ENCODE results near the gene DNAH5.
"Not testable (repeated sequence)": the region's sequence is repeated elsewhere in the genome, so short reads cannot be mapped to it uniquely, and the experiment has no call there.

The DNAH5 gene

GRCh38 chr5:13860146-13860545 lies 84.3 kb downstream of the DNAH5 start:
- in situ Hi-C loops (cut with HindIII; ENCODE audit: low sequenced_read_pairs), result no loop called here

- in situ Hi-C loops (cut with HindIII; ENCODE audit: low sequenced_read_pairs), result no loop called here
These were observed 85.0 kb downstream of the DNAH5 start for GRCh38 chr5:13859270-13860065.

- in situ Hi-C loops (cut with HindIII; ENCODE audit: low sequenced_read_pairs), result loop anchor here (5.0 kb wide), 1 partner anchor 69 kb away; no protein-coding TSS in a partner anchor
These were observed 101.2 kb downstream of the DNAH5 start for GRCh38 chr5:13843175-13843846.

GRCh38 chr5:13833440-13833839 lies 111.0 kb downstream of the DNAH5 start:
- in situ Hi-C loops (cut with HindIII; ENCODE audit: low sequenced_read_pairs), result no loop called here

- in situ Hi-C loops (cut with HindIII; ENCODE audit: low sequenced_read_pairs), result no loop called here
These were observed 113.1 kb downstream of the DNAH5 start for GRCh38 chr5:13831351-13831750.

- in situ Hi-C loops (cut with HindIII; ENCODE audit: low sequenced_read_pairs), result no loop called here
These were observed 114.0 kb downstream of the DNAH5 start for GRCh38 chr5:13830536-13830935.

- in situ Hi-C loops (cut with HindIII; ENCODE audit: low sequenced_read_pairs), result no loop called here
These were observed 123.1 kb downstream of the DNAH5 start for GRCh38 chr5:13821366-13821765.

GRCh38 chr5:13816126-13816525 lies 128.4 kb downstream of the DNAH5 start:
- in situ Hi-C loops (cut with HindIII; ENCODE audit: low sequenced_read_pairs), result no loop called here

GRCh38 chr5:13814301-13814700 lies 130.2 kb downstream of the DNAH5 start:
- in situ Hi-C loops (cut with HindIII; ENCODE audit: low sequenced_read_pairs), result no loop called here

GRCh38 chr5:13809921-13810320 lies 134.6 kb downstream of the DNAH5 start:
- in situ Hi-C loops (cut with HindIII; ENCODE audit: low sequenced_read_pairs), result no loop called here

- in situ Hi-C loops (cut with HindIII; ENCODE audit: low sequenced_read_pairs), result no loop called here
These were observed 140.2 kb downstream of the DNAH5 start for GRCh38 chr5:13804336-13804735.

GRCh38 chr5:13798569-13798968 lies 145.9 kb downstream of the DNAH5 start:
- in situ Hi-C loops (cut with HindIII; ENCODE audit: low sequenced_read_pairs), result not testable (repeated sequence)

- in situ Hi-C loops (cut with HindIII; ENCODE audit: low sequenced_read_pairs), result no loop called here
These were observed 158.6 kb downstream of the DNAH5 start for GRCh38 chr5:13785781-13786415.

- in situ Hi-C loops (cut with HindIII; ENCODE audit: low sequenced_read_pairs), result no loop called here
These were observed 160.8 kb downstream of the DNAH5 start for GRCh38 chr5:13783726-13784125.

GRCh38 chr5:13780081-13780480 lies 164.4 kb downstream of the DNAH5 start:
- in situ Hi-C loops (cut with HindIII; ENCODE audit: low sequenced_read_pairs), result no loop called here

- in situ Hi-C loops (cut with HindIII; ENCODE audit: low sequenced_read_pairs), result no loop called here
These were observed 170.8 kb downstream of the DNAH5 start for GRCh38 chr5:13773649-13774048.

GRCh38 chr5:13771011-13771571 lies 173.4 kb downstream of the DNAH5 start:
- in situ Hi-C loops (cut with HindIII; ENCODE audit: low sequenced_read_pairs), result no loop called here

GRCh38 chr5:13766236-13766635 lies 178.3 kb downstream of the DNAH5 start:
- in situ Hi-C loops (cut with HindIII; ENCODE audit: low sequenced_read_pairs), result no loop called here

GRCh38 chr5:13763719-13764118 lies 180.8 kb downstream of the DNAH5 start:
- in situ Hi-C loops (cut with HindIII; ENCODE audit: low sequenced_read_pairs), result no loop called here

GRCh38 chr5:13749766-13750165 lies 194.7 kb downstream of the DNAH5 start:
- in situ Hi-C loops (cut with HindIII; ENCODE audit: low sequenced_read_pairs), result no loop called here

GRCh38 chr5:13746026-13746425 lies 198.5 kb downstream of the DNAH5 start:
- in situ Hi-C loops (cut with HindIII; ENCODE audit: low sequenced_read_pairs), result no loop called here

- in situ Hi-C loops (cut with HindIII; ENCODE audit: low sequenced_read_pairs), result no loop called here
These were observed 199.0 kb downstream of the DNAH5 start for GRCh38 chr5:13745508-13745907.
